ENCODE results near the gene TDRD9.

TDRD9 gene

DNA sequence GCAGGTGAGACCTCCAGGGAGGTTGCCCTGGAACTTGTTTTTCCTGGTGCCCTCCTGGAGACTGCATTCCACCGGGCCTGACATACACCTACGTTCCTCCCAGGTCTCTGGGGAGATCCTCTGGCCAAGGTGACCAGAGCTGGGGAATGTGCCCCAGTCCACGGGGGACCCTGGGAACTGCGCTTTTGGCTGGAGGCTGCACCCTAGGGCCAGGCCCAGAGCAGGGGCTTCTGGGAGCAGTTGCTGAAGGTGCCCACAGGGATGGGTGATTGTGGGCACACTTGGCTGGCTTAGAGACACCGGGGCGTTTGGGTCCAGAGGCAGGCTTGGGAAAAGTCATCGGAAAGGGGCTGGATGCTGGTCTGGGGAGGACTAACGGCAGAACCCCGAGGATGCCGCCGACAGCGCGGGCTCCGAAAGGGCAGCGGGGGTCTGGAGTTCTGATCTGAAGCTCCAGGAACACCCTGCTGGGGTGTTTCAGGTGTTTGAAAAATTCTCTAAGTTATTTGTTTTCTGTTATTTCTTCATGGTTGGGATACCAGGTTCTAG, 36.5 kb upstream of the TDRD9 start:
- DNase-seq (ENCODE audit: insufficient read length, low spot score) (no peak), FAIRE-seq (no peak)

DNA sequence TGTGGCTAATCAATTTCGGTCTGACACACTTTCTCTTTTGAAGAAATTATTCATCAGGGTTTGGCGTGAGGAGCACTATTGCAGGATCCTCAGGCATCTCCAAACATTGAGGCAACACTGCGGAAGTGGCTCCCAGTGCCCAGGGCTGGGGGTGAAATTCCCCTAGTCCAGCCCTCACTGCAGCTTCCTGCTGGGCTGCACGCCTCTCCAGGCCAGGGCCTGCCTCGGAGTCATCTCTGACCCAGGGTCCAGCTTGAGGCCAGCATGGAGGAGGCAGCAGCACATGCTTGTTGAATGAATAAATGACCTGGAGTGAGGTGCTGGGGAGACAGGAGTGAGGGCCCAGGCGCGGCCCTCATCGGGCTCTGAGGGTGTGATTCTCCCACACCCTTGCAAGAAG, 36.0 kb upstream of the TDRD9 start:
- DNase-seq (ENCODE audit: insufficient read length, low spot score) (no peak), FAIRE-seq (no peak)

DNA sequence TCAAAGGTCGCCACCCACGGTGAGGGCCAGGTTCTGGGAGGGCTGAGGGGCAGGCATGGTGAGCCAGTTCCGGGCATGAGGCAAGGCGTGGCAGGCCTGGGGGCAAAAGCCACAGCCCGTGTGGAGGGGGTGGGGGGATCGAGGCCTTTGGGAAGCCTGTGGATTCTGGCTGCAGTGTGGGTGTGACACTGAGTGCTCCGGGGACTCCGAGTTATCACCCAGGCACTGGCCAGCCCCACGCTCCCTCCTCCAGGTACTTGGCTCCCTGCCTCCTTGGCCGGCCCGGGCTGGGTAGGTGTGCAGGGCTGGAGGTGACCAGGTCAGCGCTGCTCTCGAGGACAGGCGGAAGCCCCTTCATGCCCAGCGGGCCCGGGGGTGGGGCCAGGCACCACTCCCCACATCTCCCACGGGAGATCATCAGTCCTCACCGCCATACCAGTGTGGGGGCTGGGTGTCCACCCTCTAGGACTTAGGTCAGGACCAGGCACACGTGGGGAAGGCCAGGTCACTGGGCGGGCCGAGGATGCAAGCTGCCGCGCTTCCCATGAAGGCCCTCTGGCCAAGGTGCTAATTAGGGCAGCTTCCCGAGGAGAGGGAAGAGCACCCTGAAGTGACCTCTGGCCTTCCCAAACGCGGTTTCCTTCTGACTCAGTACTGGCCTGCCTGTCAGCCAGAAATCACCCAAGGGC, 34.1 kb upstream of the TDRD9 start:
- DNase-seq (ENCODE audit: insufficient read length, low spot score) (no peak), FAIRE-seq (no peak)

DNA sequence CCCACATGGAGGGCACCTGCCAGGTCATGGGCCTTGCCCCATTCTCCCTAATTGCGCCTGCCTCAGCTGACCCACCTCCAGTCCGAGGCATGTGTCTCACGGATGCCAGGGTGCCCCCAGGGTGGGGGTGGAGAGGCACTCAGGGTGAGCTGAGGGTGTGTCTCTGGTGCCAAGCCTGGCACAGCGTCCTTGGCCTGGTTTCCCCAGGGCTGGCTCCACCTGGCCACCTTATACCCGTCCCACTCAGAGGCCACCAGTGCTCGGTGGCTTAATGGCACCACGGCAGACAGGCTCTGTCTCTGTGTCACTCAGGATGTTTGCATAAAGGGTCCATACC, 33.6 kb upstream of the TDRD9 start:
- FAIRE-seq = no peak
- DNase-seq (ENCODE audit: insufficient read length, low spot score) = no peak

DNA sequence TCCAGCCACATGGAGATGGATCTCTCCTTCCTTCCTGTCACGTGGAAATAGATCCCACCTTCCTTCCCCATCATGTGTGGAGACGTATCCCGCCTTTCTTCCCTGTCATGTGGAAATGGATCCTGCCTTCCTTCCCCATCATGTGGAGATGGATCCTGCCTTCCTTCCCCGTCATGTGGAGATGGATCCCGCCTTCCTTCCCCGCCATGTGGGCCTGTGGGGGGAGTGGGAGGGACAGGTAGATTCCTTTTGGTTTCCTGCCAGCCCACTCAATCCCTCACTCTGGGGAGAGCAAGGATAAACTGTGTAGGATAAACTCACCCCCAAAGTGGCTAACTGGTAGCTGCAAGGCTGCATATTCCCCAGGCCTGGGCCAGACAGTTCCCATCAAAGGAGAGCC, 31.7 kb upstream of the TDRD9 start:
- DNase-seq (ENCODE audit: insufficient read length, low spot score) = no peak
- FAIRE-seq = no peak

DNA sequence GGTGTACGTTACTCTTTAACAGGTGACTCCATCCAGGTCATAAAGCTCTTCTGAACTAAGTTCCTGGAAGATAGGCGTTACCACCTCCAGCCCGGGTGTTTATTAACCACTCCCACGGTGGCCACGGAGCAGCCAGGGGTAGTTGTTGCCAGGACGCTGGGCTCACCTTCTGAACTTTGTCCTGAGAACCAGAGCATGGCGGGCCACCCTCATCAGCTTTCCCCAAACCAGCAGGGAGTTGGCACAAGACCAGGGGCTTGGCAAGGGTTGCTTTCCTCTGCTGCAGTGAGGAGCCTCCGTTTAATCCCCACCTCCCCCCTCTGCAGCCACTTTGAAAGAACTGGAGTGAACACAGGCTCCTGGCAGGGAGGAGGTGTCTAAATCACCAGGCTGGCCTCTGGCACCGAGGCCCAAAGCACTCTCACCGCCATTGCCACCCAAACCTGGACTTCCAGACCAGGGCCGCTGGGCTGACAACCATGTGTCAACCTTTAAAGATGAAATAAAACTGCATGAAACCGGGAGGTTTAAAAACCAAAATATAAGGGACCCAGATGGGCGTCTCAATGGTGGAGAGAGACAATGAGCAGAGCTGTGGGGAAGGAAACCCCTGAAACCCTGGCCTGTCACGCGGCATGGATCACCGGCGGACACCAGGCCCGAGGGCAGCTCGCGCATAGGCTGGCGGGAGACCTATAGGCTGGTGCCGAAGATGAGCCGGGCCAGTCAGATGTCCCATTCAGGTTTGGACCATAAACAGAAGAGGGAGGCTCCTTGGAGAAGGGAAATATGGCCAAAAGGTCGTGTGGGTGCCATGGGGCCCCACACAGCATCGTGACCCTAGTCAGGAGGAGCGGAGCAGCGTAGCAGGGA, 30.9 kb upstream of the TDRD9 start:
- no peak for FAIRE-seq

DNA sequence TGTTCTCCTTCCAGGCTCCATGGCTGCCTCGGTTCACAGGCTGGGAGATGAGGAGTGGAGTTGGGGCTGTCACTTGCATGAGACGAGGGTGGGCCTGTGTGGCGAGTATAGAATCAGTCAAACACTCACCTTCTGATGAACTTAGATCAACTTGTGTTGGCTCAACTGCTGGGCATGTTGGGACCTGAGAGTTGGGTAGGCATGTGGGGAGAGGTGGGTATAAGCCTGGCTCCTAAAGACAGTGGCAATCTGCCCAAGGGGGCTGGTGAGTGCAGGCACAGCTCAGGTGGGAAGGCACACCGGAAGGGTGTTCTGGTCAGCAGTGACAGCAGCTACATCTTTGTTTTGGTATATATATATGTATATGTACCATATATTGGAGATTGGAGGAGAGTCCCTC, 30.1 kb upstream of the TDRD9 start:
- no peak for DNase-seq (ENCODE audit: insufficient read length, low spot score)
- FAIRE-seq = no peak

More for the DNA sequence above, 30.9 kb upstream of the TDRD9 start:
- no peak for DNase-seq (ENCODE audit: insufficient read length, low spot score)

DNA sequence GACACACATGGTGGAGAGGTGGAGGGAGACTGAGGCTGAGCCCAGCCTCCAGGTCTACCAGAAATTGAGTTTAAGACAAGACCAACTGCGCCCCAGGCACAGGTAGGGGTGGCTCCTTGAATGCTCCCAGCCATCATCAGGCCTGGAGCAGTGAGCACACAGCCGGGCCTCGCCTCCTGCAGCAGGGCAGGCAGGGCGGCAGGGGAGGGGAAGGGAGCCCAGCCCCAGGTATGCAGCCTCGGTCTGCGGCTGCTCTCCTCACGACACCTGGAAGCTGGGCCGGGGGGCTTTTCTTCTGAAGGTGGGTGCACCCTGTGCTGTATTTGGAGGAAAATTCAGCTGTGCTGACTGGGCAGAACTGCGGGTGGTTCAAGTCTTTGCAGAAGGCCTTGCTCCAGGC, 29.5 kb upstream of the TDRD9 start:
- DNase-seq (ENCODE audit: insufficient read length, low spot score) (no peak), FAIRE-seq (no peak)

DNA sequence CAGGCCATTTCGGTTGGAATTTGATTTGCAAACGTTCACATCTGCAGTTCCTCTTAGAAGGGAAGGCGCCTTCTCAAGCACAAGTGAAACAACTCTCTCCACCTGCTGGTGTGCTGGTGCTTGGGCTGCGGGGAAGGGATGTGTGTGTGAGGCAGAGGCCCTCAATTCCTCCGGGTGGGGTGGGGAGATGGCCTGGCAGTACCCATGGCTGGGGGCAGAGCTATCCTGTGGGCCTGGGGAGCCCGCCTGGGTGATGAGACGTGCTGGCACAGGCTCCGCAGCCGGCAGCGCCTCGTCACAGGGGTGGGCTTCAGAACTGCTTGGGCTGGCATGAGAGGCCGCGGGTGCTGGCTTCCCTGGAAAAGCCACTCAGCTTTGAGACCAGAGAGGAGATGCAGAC, 28.9 kb upstream of the TDRD9 start:
- FAIRE-seq (no peak), DNase-seq (ENCODE audit: insufficient read length, low spot score) (no peak)

DNA sequence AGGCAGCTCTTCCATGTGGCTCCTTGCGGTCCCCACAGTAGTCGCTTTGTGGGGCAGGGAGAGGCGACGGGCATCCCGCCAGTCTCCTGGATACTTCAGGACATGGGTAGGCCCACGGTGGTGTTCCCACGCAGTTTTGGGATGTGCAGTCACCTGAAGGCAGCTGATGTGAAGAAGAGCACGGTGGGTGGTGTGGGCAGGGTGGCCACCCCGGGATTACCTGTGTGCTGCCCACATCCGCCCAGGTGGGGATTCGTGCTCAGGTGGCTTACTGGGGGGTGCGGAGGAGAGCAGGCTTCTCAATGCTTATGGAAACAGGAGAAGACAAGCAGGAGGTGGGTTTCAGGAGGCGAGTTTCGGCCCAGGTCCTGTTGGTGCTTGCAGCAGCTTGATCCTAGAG, 28.4 kb upstream of the TDRD9 start:
- DNase-seq (ENCODE audit: insufficient read length, low spot score) (no peak), FAIRE-seq (no peak)

DNA sequence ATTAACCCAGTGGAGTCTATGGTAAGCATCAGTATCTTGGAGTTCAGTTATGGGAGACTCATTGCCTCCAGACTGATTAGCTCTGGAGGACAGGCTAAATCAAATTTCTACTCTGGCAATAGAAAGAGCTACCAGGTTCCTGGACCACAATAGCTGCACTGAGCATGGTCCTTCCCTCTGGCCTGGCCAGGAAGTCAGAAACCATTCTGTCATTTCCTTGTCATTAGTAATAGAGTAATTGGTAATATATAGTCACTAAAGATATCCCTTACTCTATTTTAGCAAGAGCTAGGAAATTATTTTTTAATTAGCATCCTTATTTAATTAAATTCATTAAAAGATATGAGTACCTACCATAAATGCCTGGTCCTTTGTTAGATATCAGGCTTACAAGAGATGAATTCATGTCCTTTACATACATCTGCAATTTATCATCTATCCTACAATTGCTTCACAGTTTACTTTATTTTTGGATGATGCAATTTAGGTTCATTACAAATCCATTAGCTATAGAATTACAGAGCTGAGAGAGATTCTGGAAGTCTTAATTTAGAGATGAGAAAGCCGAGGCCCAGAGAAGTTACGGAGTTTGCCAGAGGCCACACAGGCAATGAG, 23.7 kb upstream of the TDRD9 start:
- no peak for FAIRE-seq
- DNase-seq (ENCODE audit: insufficient read length, low spot score) = no peak

DNA sequence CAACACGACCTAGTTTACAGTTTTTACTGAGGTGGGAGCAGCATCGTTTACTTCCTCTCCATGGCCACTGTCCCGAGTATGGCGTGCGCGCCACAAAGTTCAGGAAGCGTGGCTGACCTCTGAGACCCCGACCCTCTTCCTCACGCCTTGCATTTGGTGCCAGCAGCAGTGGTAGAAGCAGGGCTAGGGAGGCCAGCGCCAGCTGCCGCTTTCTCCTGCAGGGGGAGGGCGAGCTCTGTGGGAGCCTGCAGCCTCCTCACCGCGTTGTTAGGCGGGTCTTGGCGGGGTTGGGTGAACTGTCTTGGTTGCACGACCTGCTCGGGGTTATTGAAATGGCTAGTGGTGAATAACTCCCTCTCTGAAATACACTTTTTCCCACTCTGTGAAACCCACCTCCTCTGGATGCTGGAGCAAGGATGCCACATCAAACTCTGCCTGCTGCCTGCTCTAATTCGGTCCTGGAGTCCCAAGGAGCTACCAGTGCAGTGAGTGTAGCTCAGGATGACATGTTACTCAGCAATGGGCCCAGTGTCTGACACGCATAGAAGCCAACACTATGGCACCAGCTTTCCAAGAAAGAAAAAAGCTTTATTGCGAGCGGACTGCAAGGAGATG, 22.3 kb upstream of the TDRD9 start:
- no peak for FAIRE-seq
- no peak for DNase-seq (ENCODE audit: insufficient read length, low spot score)

DNA sequence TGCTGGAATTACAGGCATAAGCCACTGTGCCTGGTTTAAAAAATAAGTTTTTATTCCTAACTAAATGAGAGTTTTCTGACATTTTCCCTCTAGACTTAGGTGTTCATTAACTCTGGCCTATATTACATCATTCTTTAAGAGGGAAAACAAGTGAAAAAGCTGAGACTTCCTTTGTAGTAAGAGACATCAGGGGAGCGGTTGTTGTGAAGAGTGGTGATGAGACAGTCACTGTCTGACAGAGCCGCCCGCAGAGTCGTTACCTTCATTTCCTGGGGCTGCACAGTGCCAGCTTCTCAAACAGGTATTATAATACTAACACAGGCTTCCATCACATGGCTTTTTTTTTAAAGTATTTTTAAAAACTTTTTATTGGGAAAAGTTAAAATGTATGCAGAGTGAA, 19.7 kb upstream of the TDRD9 start:
- no peak for FAIRE-seq
- no peak for DNase-seq (ENCODE audit: insufficient read length, low spot score)

DNA sequence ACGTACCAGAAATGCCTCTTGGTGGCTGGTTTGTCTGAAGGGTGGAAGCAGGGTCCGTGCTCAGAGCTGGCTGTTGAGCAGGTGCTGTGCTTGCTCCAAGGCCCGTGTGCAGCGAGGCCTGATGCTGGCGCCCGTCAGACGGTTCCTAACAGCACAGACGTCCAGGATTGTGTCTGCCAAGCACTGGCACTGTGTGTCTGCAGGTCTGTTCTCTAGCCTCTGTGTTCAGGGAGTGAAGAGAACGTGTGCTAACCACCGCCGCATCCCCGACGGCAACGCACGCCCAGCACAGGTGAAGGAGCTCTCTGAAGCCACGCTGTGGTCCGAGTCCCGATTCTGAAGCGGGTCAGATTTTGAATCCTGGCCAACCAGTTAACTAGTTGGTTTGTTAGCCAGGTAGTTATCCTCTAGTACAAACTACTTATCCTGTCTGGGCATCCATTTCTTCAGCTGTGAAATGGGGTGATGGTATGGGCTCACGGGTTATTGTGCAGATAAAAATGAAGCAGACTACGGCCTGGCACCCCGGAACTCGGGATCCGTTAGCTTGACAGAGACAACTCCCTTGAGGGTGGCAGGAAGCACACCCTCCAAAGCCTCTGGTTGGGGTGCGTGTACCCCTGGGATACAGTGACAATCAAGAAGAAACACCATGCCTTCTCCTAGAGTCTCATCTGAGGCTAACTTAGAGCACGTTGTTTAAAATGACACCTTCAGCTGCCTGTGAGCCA, 18.6 kb upstream of the TDRD9 start:
- DNase-seq (ENCODE audit: insufficient read length, low spot score) (no peak), FAIRE-seq (no peak)

DNA sequence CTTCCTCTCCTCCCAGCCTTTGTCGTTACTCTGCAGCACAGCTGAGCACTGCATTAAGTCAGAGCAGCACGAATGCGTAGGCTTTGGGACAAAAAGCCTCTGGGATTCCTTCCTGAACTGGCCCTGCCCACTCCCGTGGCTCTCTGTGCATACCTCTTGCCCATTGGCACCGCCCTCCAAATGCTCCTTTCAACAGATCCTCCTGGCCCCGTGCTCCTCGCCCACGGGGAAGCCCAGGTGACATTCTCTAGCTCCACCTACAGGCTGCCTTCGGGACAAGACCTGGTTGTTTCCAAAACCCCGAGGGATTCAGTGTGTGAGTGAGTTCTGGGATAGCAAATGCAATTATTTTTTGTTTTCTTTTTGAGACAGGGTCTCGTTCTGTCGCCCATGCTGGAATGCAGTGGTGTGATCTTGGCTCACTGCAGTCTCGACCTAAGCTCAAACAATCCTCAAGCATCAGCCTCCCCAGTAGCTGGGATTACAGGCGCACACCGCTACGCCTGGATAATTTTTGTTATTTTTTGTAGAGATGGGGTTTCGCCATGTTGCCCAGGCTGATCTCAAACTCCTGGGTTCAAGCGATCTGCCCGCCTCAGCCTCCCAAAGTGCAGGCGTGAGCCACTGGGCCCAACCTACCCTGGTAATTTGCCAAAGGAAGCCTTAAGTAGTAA, 17.9 kb upstream of the TDRD9 start:
- DNase-seq (ENCODE audit: insufficient read length, low spot score) (peak; percentile 57), FAIRE-seq (peak; percentile 93)

DNA sequence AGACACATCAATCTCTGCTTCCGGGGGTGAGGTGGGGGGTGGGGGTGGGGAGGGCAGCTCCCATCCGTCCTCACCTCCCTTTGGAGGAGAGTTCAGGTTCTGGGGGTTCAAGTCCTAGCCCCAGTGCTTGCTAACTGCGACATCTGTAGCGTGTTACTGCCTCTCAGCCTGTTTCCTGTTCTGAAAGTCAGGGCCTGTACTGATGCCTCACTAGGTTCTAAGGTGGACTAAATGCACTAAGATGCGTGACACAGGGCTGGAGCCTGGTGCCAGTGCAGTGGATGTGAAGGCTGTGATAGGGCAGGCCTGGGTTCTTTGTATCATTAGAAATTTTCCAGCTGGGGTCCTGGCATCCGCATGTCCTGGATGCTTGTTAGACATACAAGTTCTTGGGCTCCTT, 17.3 kb upstream of the TDRD9 start:
- FAIRE-seq (no peak), DNase-seq (ENCODE audit: insufficient read length, low spot score) (no peak)

DNA sequence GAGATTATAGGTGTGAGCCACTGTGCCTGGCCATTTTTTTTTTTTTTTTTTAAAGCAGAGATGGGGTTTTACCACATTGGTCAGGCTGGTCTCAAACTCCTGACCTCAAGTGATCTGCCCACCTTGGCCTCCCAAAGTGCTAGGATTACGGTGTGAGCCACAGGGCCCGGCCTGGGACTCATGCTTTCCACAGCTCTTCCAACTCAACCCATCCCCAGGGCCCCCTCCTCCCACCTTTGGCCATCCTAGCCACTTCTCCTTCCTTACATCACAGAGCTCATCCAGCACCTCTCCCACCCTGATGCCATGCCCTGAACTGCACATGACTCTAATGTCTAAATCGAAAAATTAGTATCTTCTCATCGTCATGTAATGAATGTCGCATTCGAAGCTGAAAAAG, 12.6 kb upstream of the TDRD9 start:
- no peak for DNase-seq (ENCODE audit: insufficient read length, low spot score)
- no peak for FAIRE-seq

DNA sequence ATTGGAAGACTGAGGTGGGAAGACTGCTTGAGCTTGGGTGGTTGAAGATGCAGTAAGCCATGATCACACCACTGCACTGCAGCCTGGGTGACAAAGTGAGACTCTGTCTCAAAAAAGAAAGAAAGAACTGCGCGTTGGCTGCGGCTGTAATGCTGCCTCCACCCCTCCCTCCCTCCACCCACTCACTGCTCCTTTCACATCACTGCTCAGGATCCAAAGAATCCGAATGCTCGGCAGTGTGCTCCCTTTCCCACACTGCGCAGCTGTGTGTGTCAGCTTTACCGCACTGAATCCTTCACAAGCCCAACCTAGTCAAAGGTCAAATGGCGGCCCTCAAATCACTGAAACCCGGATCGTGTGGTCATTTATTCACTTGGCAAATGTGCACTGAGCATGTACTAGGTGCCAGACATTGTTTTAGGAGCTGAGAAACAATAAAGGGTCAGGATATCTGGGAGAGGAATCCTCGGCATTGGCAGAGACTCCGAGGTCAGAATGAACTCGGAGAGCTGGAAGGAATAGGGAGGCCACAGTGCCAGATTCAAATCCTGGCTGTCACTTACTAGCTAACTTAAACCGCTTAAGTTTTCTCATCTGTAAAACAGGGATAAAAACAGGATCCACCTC, 11.5 kb upstream of the TDRD9 start:
- no peak for DNase-seq (ENCODE audit: insufficient read length, low spot score)
- no peak for FAIRE-seq

DNA sequence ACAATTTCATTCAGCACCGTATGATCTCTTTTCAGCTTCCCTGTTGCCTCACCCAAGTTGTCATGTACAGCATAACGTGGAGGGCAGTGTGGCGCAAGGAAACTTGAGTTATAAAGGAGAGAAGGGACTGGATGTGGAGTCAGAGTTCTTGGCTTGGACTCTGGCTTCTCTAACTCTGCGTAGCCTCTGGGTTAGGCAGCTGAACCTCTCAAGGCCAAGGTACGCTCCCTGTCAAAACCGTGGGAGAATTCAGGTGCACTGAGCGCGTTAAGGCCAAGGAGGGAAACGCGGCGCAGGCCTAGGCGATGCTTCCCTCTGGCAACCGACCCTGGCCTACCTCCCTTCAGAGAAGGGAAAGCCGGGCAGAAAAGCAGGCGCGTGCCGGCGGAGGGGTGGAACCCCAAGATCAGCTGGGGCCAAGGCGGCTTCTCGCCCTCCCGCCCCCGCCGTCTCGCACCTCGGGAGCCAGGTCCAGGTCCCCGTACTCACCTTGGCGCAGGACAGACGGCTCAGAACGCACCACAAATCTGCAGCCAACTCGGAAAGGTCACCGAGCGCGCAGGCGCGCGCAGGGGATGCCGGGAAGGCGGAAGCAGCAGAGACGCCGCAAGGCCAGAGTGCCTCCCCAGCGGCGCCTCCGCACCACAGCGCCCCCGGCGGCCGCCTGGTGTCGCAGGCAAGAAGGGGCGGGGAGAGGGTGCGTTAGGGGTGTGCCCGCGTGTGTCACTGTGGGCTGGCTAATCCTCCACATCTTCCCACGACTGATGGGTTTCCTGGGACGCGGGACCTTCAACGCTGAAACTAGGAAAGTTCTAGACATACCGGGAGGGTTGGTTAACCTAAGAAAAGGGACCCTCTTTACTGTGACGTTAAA, 7.0 kb upstream of the TDRD9 start:
- peak; percentile 99 for DNase-seq (ENCODE audit: insufficient read length, low spot score)
- FAIRE-seq = peak; percentile 80

Measured in GM19239 (cell line).